IMR-90 (cell line): ENCODE data around the gene PPARD. TPM values are rescaled to one million over a fixed set of nuclear protein-coding genes. Genes with fewer than 3 reads are reported as not detected.

Source experiments
- ATAC-seq: fragments of 200-7000 bp; cut with Tn5 transposase; 2 replicates; pipeline ENCODE4 v1.9.1; 2020; ENCODE audit warnings: low read depth, mild to moderate bottlenecking, moderate library complexity
- BruUV-seq: library from RNA; stranded (reverse); fragments of 400-500 nt; replicated peaks from 2 replicates; lab custom pipeline; 2021; lab: Mats Ljungman, UMichigan
- CTCF ChIA-PET: fragments of 300-600 bp; formaldehyde crosslinking; extraction: SDS; loops from one replicate; lab custom pipeline; 2021; ENCODE audit warnings: antibody characterized with exemption; lab: Yijun Ruan, JAX
- POLR2A ChIA-PET: fragments of 300-600 bp; sonication (Branson Sonifier 250); formaldehyde crosslinking; loops from one replicate; lab custom pipeline; 2022; ENCODE audit warnings: antibody characterized with exemption; ENCODE audit not compliant: unreplicated experiment; lab: Charles Lee
- DNase-seq: peaks from one replicate; pipeline ENCODE4 v3.0.0; 2013
- H2AFZ ChIP-seq: replicated peaks from 2 replicates; pipeline ENCODE3; 2013; ENCODE audit warnings: low read length, mild to moderate bottlenecking; ENCODE audit not compliant: poor library complexity
- H2AK5ac ChIP-seq: 2 replicates; pipeline ENCODE4 v1.6.1; 2013; ENCODE audit warnings: low read depth, low read length, inconsistent platforms
- H2AK9ac ChIP-seq: replicated peaks from 2 replicates; pipeline ENCODE3; 2013; ENCODE audit warnings: mild to moderate bottlenecking, low read depth, low read length, moderate library complexity; ENCODE audit not compliant: poor library complexity
- H2BK120ac ChIP-seq: 2 replicates; pipeline ENCODE4 v1.6.1; 2013; ENCODE audit warnings: low read depth, low read length, inconsistent platforms
- H2BK15ac ChIP-seq: 3 replicates; pipeline ENCODE4 v1.6.1; 2013; ENCODE audit warnings: low read depth, low read length, inconsistent platforms
- H2BK20ac ChIP-seq: 2 replicates; pipeline ENCODE4 v1.6.1; 2013; ENCODE audit warnings: low read depth, mild to moderate bottlenecking, inconsistent platforms, low read length, moderate library complexity
- H2BK5ac ChIP-seq: 2 replicates; pipeline ENCODE4 v1.6.1; 2013; ENCODE audit warnings: mild to moderate bottlenecking, low read depth, low read length, inconsistent platforms; ENCODE audit not compliant: poor library complexity, severe bottlenecking
- H3K14ac ChIP-seq: replicated peaks from 2 replicates; pipeline ENCODE4 v1.6.1; 2013; ENCODE audit warnings: low read depth, low read length, inconsistent platforms
- H3K18ac ChIP-seq: 2 replicates; pipeline ENCODE4 v1.6.1; 2013; ENCODE audit warnings: low read depth, low read length, control low read depth
- H3K23ac ChIP-seq: 2 replicates; pipeline ENCODE4 v1.6.1; 2013; ENCODE audit warnings: low read depth, low read length, inconsistent platforms
- H3K27ac ChIP-seq: 2 replicates; pipeline ENCODE4 v1.5.1; 2013; ENCODE audit warnings: mild to moderate bottlenecking, control low read depth, low read length; ENCODE audit not compliant: insufficient read depth
- H3K27me3 ChIP-seq: 2 replicates; pipeline ENCODE4 v1.6.1; 2013; ENCODE audit warnings: low read length; ENCODE audit not compliant: control insufficient read depth, insufficient read depth
- H3K36me3 ChIP-seq: 2 replicates; pipeline ENCODE4 v1.6.1; 2013; ENCODE audit warnings: low read length, mixed read lengths; ENCODE audit not compliant: control insufficient read depth, insufficient read depth
- H3K4ac ChIP-seq: 2 replicates; pipeline ENCODE4 v1.6.1; 2013; ENCODE audit warnings: low read depth, low read length, inconsistent platforms
- H3K4me1 ChIP-seq: 2 replicates; pipeline ENCODE4 v1.6.1; 2013; ENCODE audit warnings: low read length, mixed read lengths; ENCODE audit not compliant: control insufficient read depth, insufficient read depth
- H3K4me2 ChIP-seq: 2 replicates; pipeline ENCODE4 v1.6.1; 2013; ENCODE audit warnings: low read depth, mild to moderate bottlenecking, control low read depth, low read length, moderate library complexity
- H3K4me3 ChIP-seq: 2 replicates; pipeline ENCODE4 v1.5.1; 2013; ENCODE audit warnings: low read depth, mild to moderate bottlenecking, control low read depth, low read length, moderate library complexity; ENCODE audit not compliant: insufficient read depth
- H3K56ac ChIP-seq: 2 replicates; pipeline ENCODE4 v1.6.1; 2013; ENCODE audit warnings: low read length, inconsistent platforms; ENCODE audit not compliant: insufficient read depth; ENCODE audit errors: extremely low read depth
- H3K79me1 ChIP-seq, 2 experiments: 2 replicates each; pipeline ENCODE4 v1.6.1; 2013; ENCODE audit warnings: low read length in 2 of 2, inconsistent platforms in 1 of 2, low read depth in 1 of 2
- H3K9ac ChIP-seq: 2 replicates; pipeline ENCODE4 v1.6.1; 2013; ENCODE audit warnings: low read depth, low read length, control low read depth
- H3K9me1 ChIP-seq: 2 replicates; pipeline ENCODE4 v1.6.1; 2013; ENCODE audit warnings: low read length, inconsistent platforms; ENCODE audit not compliant: insufficient read depth
- H3K9me3 ChIP-seq: 2 replicates; pipeline ENCODE4 v1.6.1; 2013; ENCODE audit warnings: low read length; ENCODE audit not compliant: control insufficient read depth, insufficient read depth
- H4K20me1 ChIP-seq: 2 replicates; pipeline ENCODE4 v1.6.1; 2013; ENCODE audit warnings: low read length, inconsistent platforms; ENCODE audit not compliant: insufficient read depth
- H4K5ac ChIP-seq: 2 replicates; pipeline ENCODE4 v1.6.1; 2013; ENCODE audit warnings: mild to moderate bottlenecking, low read depth, low read length, control low read depth
- H4K8ac ChIP-seq, 2 experiments: 2 replicates each; pipeline ENCODE4 v1.6.1; 2013; ENCODE audit warnings: low read depth in 2 of 2, low read length in 2 of 2, control low read depth in 1 of 2, inconsistent platforms in 1 of 2
- H4K91ac ChIP-seq: 2 replicates; pipeline ENCODE4 v1.6.1; 2013; ENCODE audit warnings: low read depth, low read length, inconsistent platforms; ENCODE audit not compliant: insufficient read depth
- CHD1 ChIP-seq: IDR thresholded peaks from 2 replicates; pipeline ENCODE4 v1.6.1; 2012; ENCODE audit warnings: low read depth, low read length, improper control_type of control experiment
- RCOR1 ChIP-seq: IDR thresholded peaks from 2 replicates; pipeline ENCODE4 v1.6.1; 2012; ENCODE audit warnings: mild to moderate bottlenecking, low read length, improper control_type of control experiment; ENCODE audit not compliant: insufficient replicate concordance
- WGBS, 2 experiments: methylation state at CpG; one replicate each; pipeline versions ENCODE4 v1.1.5 to v1.1.7; 2013; ENCODE audit warnings: missing lambda C conversion rate in 2 of 2; ENCODE audit not compliant: insufficient read length in 1 of 2; ENCODE audit errors: extremely low coverage in 2 of 2; 5-methylcytosine and 5-hydroxymethylcytosine counted together
- dilution Hi-C: fragments of 300-500 bp; cut with HindIII; formaldehyde crosslinking; loops from one replicate; pipeline ENCODE4 v1.14.3; 2018; ENCODE audit warnings: low sequenced_read_pairs; ENCODE audit not compliant: unreplicated experiment
- in situ Hi-C: fragments of 300-500 bp; cut with MboI; formaldehyde crosslinking; loops from 3 replicates; pipeline ENCODE4 v1.14.3; 2019; ENCODE audit warnings: low sequenced_read_pairs, inconsistent platforms, mixed read lengths
- intact Hi-C: fragments of 100-400 bp; cut with micrococcal nuclease; formaldehyde crosslinking; loops from 2 replicates; pipeline ENCODE4 v1.10.0; 2022
- polyA plus RNA-seq, 3 experiments: library from polyadenylated mRNA; depleted of rRNA; stranded (reverse); fragments of >200 nt; gene quantifications; 2 replicates each; pipeline ENCODE4 v1.2.3, GENCODE V29; 2012; ENCODE audit warnings: low replicate concordance in 1 of 3
- total RNA-seq: library from RNA; depleted of rRNA; stranded (reverse); fragments of >200 nt; gene quantifications from 2 replicates; pipeline ENCODE4 v1.2.3, GENCODE V29; 2012

PPARD gene
- total and polyA plus RNA-seq, 2 of the 4 experiments (the other 2 are of a cell fraction), result 10.4 to 69.0 TPM

DNA sequence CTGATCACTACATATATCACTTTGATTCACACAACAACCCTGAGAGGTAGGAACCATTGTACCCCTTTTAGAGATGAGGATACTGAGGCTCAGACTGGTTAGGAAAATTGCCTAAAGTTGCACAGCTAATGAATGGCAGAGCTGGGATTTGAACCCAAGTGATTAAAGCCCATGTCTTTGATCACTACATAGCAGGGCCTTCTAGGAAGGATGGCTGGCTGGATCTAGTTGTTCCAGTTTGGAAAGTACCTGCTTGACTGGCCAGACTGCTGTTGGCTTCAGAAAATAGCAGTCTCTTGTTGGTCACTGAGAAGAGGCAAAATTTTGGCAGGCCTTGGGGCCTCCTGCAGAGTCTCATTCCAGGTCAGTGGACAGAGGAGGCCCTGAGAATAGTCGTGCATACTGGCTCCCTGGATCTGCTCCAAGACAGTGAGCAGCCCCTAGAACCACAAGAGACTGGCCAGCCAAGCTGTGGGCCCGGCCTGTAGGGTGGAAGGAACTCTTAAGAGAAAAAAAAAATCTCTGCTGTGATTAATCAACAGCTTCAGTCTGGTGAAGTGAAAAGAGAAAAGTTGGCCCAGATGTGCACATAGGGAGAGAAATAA, 17.5 kb downstream of the PPARD start:
- Histone ChIP-seq H3K56ac (no peak overlapping the region), H3K14ac (peak overlapping the region; percentile 75; the same call in 1 of the 2 replicates), H2BK120ac (no peak overlapping the region), H2BK15ac (no peak overlapping the region), H4K8ac (peak overlapping the region in 1 of 2 experiments; percentile 22; a peak in 1 of 4 replicates), H3K27ac (no peak overlapping the region), H4K20me1 (peaks cover 56% of the 10 kb centered on the region), H3K23ac (no peak overlapping the region), H4K5ac (no peak overlapping the region), H2AK5ac (no peak overlapping the region), H3K27me3 (no peaks in the 10 kb centered on the region), H3K4me1 (peaks cover 38% of the 10 kb centered on the region), H3K79me1 (peaks cover 56 to 87% of the 10 kb centered on the region in 2 experiments), H2BK5ac (peak overlapping the region; percentile 29), H3K18ac (no peak overlapping the region; the same call in 1 of the 2 replicates), H2AFZ (no peak overlapping the region), H3K9me1 (peaks cover 46% of the 10 kb centered on the region), H4K91ac (no peak overlapping the region), H3K9ac (no peak overlapping the region), H3K4ac (no peak overlapping the region), H2AK9ac (no peak overlapping the region), H2BK20ac (no peak overlapping the region), H3K36me3 (peaks cover 30% of the 10 kb centered on the region), H3K4me2 (no peak overlapping the region), H3K4me3 (no peak overlapping the region), H3K9me3 (no peaks in the 10 kb centered on the region)
- in situ Hi-C loops, result no loop called here
- dilution Hi-C loops, result no loop called here
- ATAC-seq (peak; percentile 64), DNase-seq (peak; percentile 79)
- no CpG with 5 or more reads among the region's 2 CpGs for WGBS, 2 experiments
- ChIA-PET POLR2A (no interaction called here), CTCF (interaction anchor here (0.8 kb wide), 1 partner anchor 37 kb away, joined by 3 read pairs; no protein-coding TSS in a partner anchor)
- intact Hi-C loops, result no loop called here
- no TSS peak for BruUV-seq
- TF ChIP-seq RCOR1 (no peak), CHD1 (no peak)
